Endothelial cell (in vitro differentiated cells): ENCODE results near the gene PTPN9. TPM values are rescaled to one million over a fixed set of nuclear protein-coding genes. Genes with fewer than 3 reads are reported as not detected.
"Not testable (repeated sequence)": the region's sequence is repeated elsewhere in the genome, so short reads cannot be mapped to it uniquely, and the experiment has no call there.

Experiments
- DNase-seq: peaks from one replicate; pipeline ENCODE4 v3.0.0; 2021; ENCODE audit warnings: low spot score
- H3K27ac Mint-ChIP-seq: one replicate; pipeline ENCODE4 v1.8.0; 2021; ENCODE audit warnings: mixed read lengths, inconsistent platforms; ENCODE audit not compliant: unreplicated experiment
- H3K27me3 Mint-ChIP-seq: one replicate; pipeline ENCODE4 v1.8.0; 2021; ENCODE audit warnings: mild to moderate bottlenecking, moderate library complexity, mixed read lengths, inconsistent platforms; ENCODE audit not compliant: unreplicated experiment
- H3K36me3 Mint-ChIP-seq: one replicate; pipeline ENCODE4 v1.8.0; 2021; ENCODE audit warnings: mild to moderate bottlenecking, low read depth, mixed read lengths, inconsistent platforms; ENCODE audit not compliant: unreplicated experiment
- H3K4me1 Mint-ChIP-seq: one replicate; pipeline ENCODE4 v1.8.0; 2021; ENCODE audit warnings: mild to moderate bottlenecking, mixed read lengths, inconsistent platforms; ENCODE audit not compliant: unreplicated experiment
- H3K4me3 Mint-ChIP-seq: one replicate; pipeline ENCODE4 v1.8.0; 2021; ENCODE audit warnings: mild to moderate bottlenecking, mixed read lengths, inconsistent platforms; ENCODE audit not compliant: unreplicated experiment
- H3K9me3 Mint-ChIP-seq: one replicate; pipeline ENCODE4 v1.8.0; 2021; ENCODE audit warnings: mixed read lengths, inconsistent platforms; ENCODE audit not compliant: unreplicated experiment
- total RNA-seq: library from RNA; stranded (reverse); fragmentation: NEBNext Ultra II Directional; extraction: Animal tissue kit (Norgen Biotek cat#: 25700); gene quantifications from one replicate; pipeline ENCODE4 v1.2.1, GENCODE V29; 2021; ENCODE audit not compliant: unreplicated experiment
- TF ChIP-seq, protein P1 (sequence below): fragments of 200-600 bp; sonication (generic); IDR thresholded peaks from one replicate; pipeline ENCODE4 v1.5.0; 2021; ENCODE audit warnings: antibody characterized with exemption; ENCODE audit not compliant: unreplicated experiment

PTPN9 gene
- total RNA-seq, 1 donor from 2014 or later, result 41.9 TPM

DNA sequence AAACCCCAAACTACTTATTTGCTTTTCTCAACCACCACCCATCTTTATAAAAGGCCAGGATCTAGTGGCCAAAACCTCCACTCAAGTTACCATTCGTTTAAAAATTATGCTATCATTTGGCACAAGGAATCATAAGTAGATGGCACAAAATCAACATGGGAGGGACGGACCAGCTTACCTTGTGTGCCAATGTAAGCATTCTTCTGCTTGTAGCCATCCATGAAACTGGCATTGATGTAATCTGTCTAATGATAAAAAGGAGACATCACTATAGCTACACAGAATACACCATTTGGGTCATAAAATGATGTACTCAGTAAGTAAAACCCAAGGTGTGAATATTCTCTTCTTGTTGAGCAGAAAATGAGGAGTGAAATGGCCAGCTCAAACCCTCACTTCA, 99.4 kb downstream of the PTPN9 start:
- TF ChIP-seq, protein P1, sequence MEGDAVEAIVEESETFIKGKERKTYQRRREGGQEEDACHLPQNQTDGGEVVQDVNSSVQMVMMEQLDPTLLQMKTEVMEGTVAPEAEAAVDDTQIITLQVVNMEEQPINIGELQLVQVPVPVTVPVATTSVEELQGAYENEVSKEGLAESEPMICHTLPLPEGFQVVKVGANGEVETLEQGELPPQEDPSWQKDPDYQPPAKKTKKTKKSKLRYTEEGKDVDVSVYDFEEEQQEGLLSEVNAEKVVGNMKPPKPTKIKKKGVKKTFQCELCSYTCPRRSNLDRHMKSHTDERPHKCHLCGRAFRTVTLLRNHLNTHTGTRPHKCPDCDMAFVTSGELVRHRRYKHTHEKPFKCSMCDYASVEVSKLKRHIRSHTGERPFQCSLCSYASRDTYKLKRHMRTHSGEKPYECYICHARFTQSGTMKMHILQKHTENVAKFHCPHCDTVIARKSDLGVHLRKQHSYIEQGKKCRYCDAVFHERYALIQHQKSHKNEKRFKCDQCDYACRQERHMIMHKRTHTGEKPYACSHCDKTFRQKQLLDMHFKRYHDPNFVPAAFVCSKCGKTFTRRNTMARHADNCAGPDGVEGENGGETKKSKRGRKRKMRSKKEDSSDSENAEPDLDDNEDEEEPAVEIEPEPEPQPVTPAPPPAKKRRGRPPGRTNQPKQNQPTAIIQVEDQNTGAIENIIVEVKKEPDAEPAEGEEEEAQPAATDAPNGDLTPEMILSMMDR, result no peak

GRCh38 chr15:75477094-75477493, 102.0 kb downstream of the PTPN9 start:
- DNase-seq, H3K9me3 Mint-ChIP-seq, H3K4me1 Mint-ChIP-seq, H3K27me3 Mint-ChIP-seq, H3K27ac Mint-ChIP-seq, H3K4me3 Mint-ChIP-seq: not testable (repeated sequence)
- peaks cover 25% of the 10 kb centered on the region for H3K36me3 Mint-ChIP-seq

More for the DNA sequence above, 99.4 kb downstream of the PTPN9 start:
- Mint-ChIP-seq H3K27me3 (no peaks in the 10 kb centered on the region), H3K36me3 (peaks cover 40% of the 10 kb centered on the region), H3K4me3 (no peak overlapping the region), H3K4me1 (peaks cover 2% of the 10 kb centered on the region), H3K27ac (no peak overlapping the region), H3K9me3 (no peaks in the 10 kb centered on the region)
- no peak for DNase-seq

- Mint-ChIP-seq H3K4me1 (peaks cover 22% of the 10 kb centered on the region), H3K27me3 (peaks cover 2% of the 10 kb centered on the region), H3K9me3 (no peaks in the 10 kb centered on the region), H3K36me3 (peaks cover 43% of the 10 kb centered on the region), H3K27ac (peak overlapping the region; percentile 61), H3K4me3 (peak overlapping the region; percentile 77)
- no peak for DNase-seq
- TF ChIP-seq, protein P1, result no peak
These were observed 110.1 kb downstream of the PTPN9 start for GRCh38 chr15:75468913-75469598.

DNA sequence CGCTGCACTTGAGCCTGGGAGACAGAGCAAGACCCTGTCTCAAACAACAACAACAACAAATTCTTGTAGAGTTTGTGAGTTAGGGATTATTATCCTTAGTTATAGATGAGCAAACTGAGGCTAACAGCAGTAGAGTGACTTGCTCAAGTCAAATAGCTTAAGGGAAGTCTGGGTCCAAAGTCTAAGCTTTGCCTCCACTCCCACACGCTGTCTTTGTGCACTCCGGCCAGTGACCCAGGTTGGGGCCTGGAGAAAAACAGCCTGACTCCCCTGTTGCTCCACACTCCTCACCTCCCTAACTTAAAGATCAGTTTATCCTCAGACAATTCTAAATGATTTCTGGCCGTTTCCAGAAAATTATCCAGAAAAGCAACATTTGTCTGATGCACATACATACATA, 118.5 kb downstream of the PTPN9 start:
- Mint-ChIP-seq H3K4me3 (peak overlapping the region; percentile 38), H3K27ac (peak overlapping the region; percentile 41)

GRCh38 chr15:75459581-75459980, 119.5 kb downstream of the PTPN9 start:
- H3K4me3 Mint-ChIP-seq, result no peak overlapping the region
- H3K27me3 Mint-ChIP-seq, result peaks cover 7% of the 10 kb centered on the region
- H3K4me1 Mint-ChIP-seq, result peaks cover 13% of the 10 kb centered on the region
- no peak for DNase-seq
- H3K36me3 Mint-ChIP-seq, result peaks cover 4% of the 10 kb centered on the region
- H3K27ac Mint-ChIP-seq, result no peak overlapping the region
- H3K9me3 Mint-ChIP-seq, result no peaks in the 10 kb centered on the region
- TF ChIP-seq, protein P1, result no peak

More for the DNA sequence above, 118.5 kb downstream of the PTPN9 start:
- Mint-ChIP-seq H3K9me3 (no peaks in the 10 kb centered on the region), H3K27me3 (peaks cover 9% of the 10 kb centered on the region), H3K4me1 (peaks cover 13% of the 10 kb centered on the region), H3K36me3 (peaks cover 9% of the 10 kb centered on the region)
- DNase-seq, result no peak
- TF ChIP-seq, protein P1, result no peak
